Endothelial cell of umbilical vein (primary cell): ENCODE results near the gene SPAG4. TPM values are rescaled to one million over a fixed set of nuclear protein-coding genes. Genes with fewer than 3 reads are reported as not detected.

Experiments
- BruUV-seq: library from RNA; stranded (reverse); fragments of 400-500 nt; replicated peaks from 2 replicates; lab custom pipeline; 2021; lab: Mats Ljungman, UMichigan
- CTCF ChIA-PET: fragments of 300-600, 350-600 bp; sonication (Branson Sonifier 250); formaldehyde crosslinking; loops from one replicate; lab custom pipeline; 2021; ENCODE audit warnings: antibody characterized with exemption, inconsistent platforms; lab: Charles Lee
- POLR2A ChIA-PET: fragments of 300-600, 350-600 bp; sonication (Branson Sonifier 250); formaldehyde crosslinking; loops from one replicate; lab custom pipeline; 2021; ENCODE audit warnings: antibody characterized with exemption, inconsistent platforms; lab: Charles Lee
- DNase-seq: peaks from one replicate; pipeline ENCODE4 v3.0.0-alpha.2; 2011; ENCODE audit warnings: low read depth, low spot score
- FAIRE-seq: peaks from 2 replicates; lab custom pipeline; 2011; peaks lifted over from hg19 to GRCh38; lab: Jason Lieb, UNC
- H2AFZ ChIP-seq: 2 replicates; pipeline ENCODE4 v1.6.0; 2012; ENCODE audit warnings: low read depth, low read length, control low read depth, inconsistent platforms
- H3K27ac ChIP-seq: 2 replicates; pipeline ENCODE4 v1.5.1; 2011; ENCODE audit warnings: low read depth, mild to moderate bottlenecking, control low read depth, low read length, moderate library complexity; ENCODE audit not compliant: insufficient read depth
- H3K27me3 ChIP-seq, 2 experiments: 2 replicates each; pipeline versions ENCODE4 v1.6.0 to v1.6.1; 2011; ENCODE audit warnings: low read length in 2 of 2, mixed read lengths in 1 of 2; ENCODE audit not compliant: control insufficient read depth in 2 of 2, insufficient read depth in 2 of 2
- H3K36me3 ChIP-seq, 2 experiments: 2 replicates in 1 of 2; 3 replicates in 1 of 2; pipeline ENCODE4 v1.5.1; 2011; ENCODE audit warnings: low read length in 2 of 2, mild to moderate bottlenecking in 1 of 2, moderate library complexity in 1 of 2; ENCODE audit not compliant: control insufficient read depth in 2 of 2, insufficient read depth in 2 of 2; ENCODE audit errors: extremely low read depth in 1 of 2
- H3K4me1 ChIP-seq: 3 replicates; pipeline ENCODE4 v1.5.1; 2011; ENCODE audit warnings: mild to moderate bottlenecking, low read length; ENCODE audit not compliant: control insufficient read depth, insufficient read depth; ENCODE audit errors: extremely low read depth
- H3K4me2 ChIP-seq: 2 replicates; pipeline ENCODE4 v1.6.1; 2011; ENCODE audit warnings: low read length, control low read depth, mixed read lengths; ENCODE audit not compliant: insufficient read depth
- H3K4me3 ChIP-seq, 3 experiments: fragments of 200-600 bp in 1 of 3; sonication (generic), shearing (Covaris generic) in 1 of 3; replicated peaks in 1 of 3; 2 replicates each; pipeline ENCODE4 v1.5.1; 2011 to 2016; ENCODE audit warnings: control low read depth in 3 of 3, low read length in 3 of 3, mild to moderate bottlenecking in 2 of 3, inconsistent platforms in 1 of 3, low read depth in 1 of 3, moderate library complexity in 1 of 3; ENCODE audit not compliant: insufficient read depth in 1 of 3
- H3K79me2 ChIP-seq: 2 replicates; pipeline ENCODE4 v1.6.0; 2012; ENCODE audit warnings: low read length, inconsistent platforms; ENCODE audit not compliant: control insufficient read depth, insufficient read depth
- H3K9ac ChIP-seq: replicated peaks from 2 replicates; pipeline ENCODE3; 2011; ENCODE audit warnings: low read length, control low read depth; ENCODE audit not compliant: insufficient read depth; ENCODE audit errors: extremely low read depth
- H3K9me1 ChIP-seq: replicated peaks from 3 replicates; pipeline ENCODE4 v1.6.0; 2011; ENCODE audit warnings: mild to moderate bottlenecking, low read length; ENCODE audit not compliant: control insufficient read depth, insufficient read depth; ENCODE audit errors: extremely low read depth
- H3K9me3 ChIP-seq: replicated peaks from 2 replicates; pipeline ENCODE4 v1.5.1; 2012; ENCODE audit warnings: low read length, inconsistent platforms; ENCODE audit not compliant: control insufficient read depth, insufficient read depth
- H4K20me1 ChIP-seq: replicated peaks from 2 replicates; pipeline ENCODE3; 2011; ENCODE audit warnings: mild to moderate bottlenecking, low read length; ENCODE audit not compliant: control insufficient read depth, insufficient read depth; ENCODE audit errors: extremely low read depth
- EZH2 ChIP-seq: IDR thresholded peaks from 2 replicates; pipeline ENCODE4 v1.6.1; 2012; ENCODE audit warnings: borderline replicate concordance, low read depth, mild to moderate bottlenecking, moderate library complexity, low read length, inconsistent platforms; ENCODE audit not compliant: severe bottlenecking
- FOS ChIP-seq: IDR thresholded peaks from 2 replicates; pipeline ENCODE4 v1.6.1; 2011; ENCODE audit warnings: mild to moderate bottlenecking, low read length, moderate library complexity, borderline replicate concordance; ENCODE audit not compliant: insufficient read depth
- GATA2 ChIP-seq: IDR thresholded peaks from 2 replicates; pipeline ENCODE4 v1.7.0; 2011; ENCODE audit warnings: low read depth, mild to moderate bottlenecking, moderate library complexity, mixed read lengths, low read length; ENCODE audit not compliant: insufficient read length, insufficient read depth
- JUN ChIP-seq: IDR thresholded peaks from 2 replicates; pipeline ENCODE4 v1.6.1; 2011; ENCODE audit warnings: borderline replicate concordance, low read depth; ENCODE audit not compliant: insufficient read length, insufficient read depth
- MYC ChIP-seq: IDR thresholded peaks from one replicate; pipeline ENCODE4 v1.6.1; 2011; ENCODE audit warnings: mild to moderate bottlenecking, low read depth, low read length
- POLR2A ChIP-seq: IDR thresholded peaks from 2 replicates; pipeline ENCODE4 v1.6.1; 2012; ENCODE audit warnings: low read depth, mild to moderate bottlenecking, control low read depth, low read length
- POLR2AphosphoS5 ChIP-seq: IDR thresholded peaks from 2 replicates; pipeline ENCODE4 v1.6.1; 2012; ENCODE audit warnings: low read depth, mild to moderate bottlenecking, control low read depth, low read length, moderate library complexity; ENCODE audit not compliant: insufficient read depth
- dilution Hi-C: fragments of 300-500 bp; cut with MboI; formaldehyde crosslinking; loops from one replicate; pipeline ENCODE4 v1.15.0; 2019; ENCODE audit warnings: low sequenced_read_pairs; ENCODE audit not compliant: extremely low pct_ligation_motif_present
- intact Hi-C: fragments of 100-400 bp; cut with micrococcal nuclease; formaldehyde crosslinking; loops from one replicate; pipeline ENCODE4 v1.10.0; 2022
- polyA plus RNA-seq, 4 experiments: library from polyadenylated mRNA; depleted of rRNA in 3 of 4; stranded (reverse) in 3 of 4; unstranded in 1 of 4; fragments of >200 nt; gene quantifications; 2 replicates each; pipeline versions ENCODE4 v1.2.1 to v1.2.3, GENCODE V29; 2011 to 2012; ENCODE audit warnings: missing spikeins in 1 of 4
- total RNA-seq: library from RNA; stranded (reverse); gene quantifications from 2 replicates; pipeline ENCODE4 v1.2.3, GENCODE V29; 2021
- TF ChIP-seq, protein P1 (sequence below): IDR thresholded peaks from 2 replicates; pipeline ENCODE4 v1.6.1; 2011; ENCODE audit not compliant: insufficient read depth, insufficient read length
- TF ChIP-seq, protein P2 (sequence below), 2 donors: IDR thresholded peaks; 1 replicate in 1 of 2; 2 replicates in 1 of 2; pipeline ENCODE4 v1.5.1; 2011; ENCODE audit warnings: low read length in 2 of 2, mild to moderate bottlenecking in 2 of 2, moderate library complexity in 2 of 2, control low read depth in 1 of 2, inconsistent platforms in 1 of 2, low read depth in 1 of 2; ENCODE audit not compliant: insufficient read depth in 1 of 2; ENCODE audit errors: extremely low read depth in 1 of 2

Gene SPAG4
- total and polyA plus RNA-seq, 2 donors (not counting 3 experiments of a cell fraction or from before 2014, with no cell fraction given), result 3.7 to 9.5 TPM

DNA sequence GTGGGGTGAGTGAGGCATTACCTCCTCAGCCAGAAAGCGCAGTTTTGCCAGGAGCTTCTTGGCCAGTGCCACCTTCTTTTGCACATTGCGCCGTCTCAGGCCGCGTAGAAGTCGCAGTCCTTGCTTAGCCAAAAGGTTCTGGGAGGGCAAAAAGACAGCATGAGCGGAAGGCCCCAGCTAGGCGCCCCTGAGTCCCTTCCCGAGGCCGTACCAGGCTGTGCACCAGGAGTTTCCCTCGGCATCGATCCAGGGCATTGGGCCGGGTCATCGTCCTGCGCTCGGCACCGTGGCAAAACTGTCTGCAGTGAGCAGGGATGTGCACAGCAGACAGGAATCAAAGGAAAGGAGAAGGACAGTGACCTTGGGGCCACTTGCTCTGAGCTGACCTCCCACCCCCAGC, 20.2 kb upstream of the SPAG4 start:
- Histone ChIP-seq H2AFZ (no peak overlapping the region), H3K27me3 (peaks cover 6 to 13% of the 10 kb centered on the region in 2 experiments), H3K9me3 (no peaks in the 10 kb centered on the region), H3K4me3 (no peak overlapping the region), H3K9ac (no peak overlapping the region), H3K9me1 (no peaks in the 10 kb centered on the region), H3K4me1 (no peaks in the 10 kb centered on the region), H3K4me2 (no peak overlapping the region), H3K36me3 (no peaks in the 10 kb centered on the region), H3K27ac (no peak overlapping the region), H4K20me1 (no peaks in the 10 kb centered on the region), H3K79me2 (no peaks in the 10 kb centered on the region)
- ChIA-PET POLR2A (interaction anchor here (1.2 kb wide), 1 partner anchor 20 kb away, joined by 5 read pairs; the partner anchor contains the start of gene SPAG4), CTCF (interaction anchor here (1.3 to 1.6 kb wide), 4 partner anchors 9 to 23 kb away, joined by 3 to 7 read pairs (median 4); partner anchors contain the start of gene SPAG4)
- dilution Hi-C loops (no loop called here), intact Hi-C loops (no loop called here)
- FAIRE-seq (no peak), DNase-seq (no peak)
- no peak for TF ChIP-seq GATA2
- TF ChIP-seq JUN, result no peak
- no peak for TF ChIP-seq FOS
- no peak for TF ChIP-seq EZH2
- TF ChIP-seq POLR2AphosphoS5, result no peak
- TF ChIP-seq POLR2A, result no peak
- no peak for TF ChIP-seq MYC
- TF ChIP-seq, protein P1, sequence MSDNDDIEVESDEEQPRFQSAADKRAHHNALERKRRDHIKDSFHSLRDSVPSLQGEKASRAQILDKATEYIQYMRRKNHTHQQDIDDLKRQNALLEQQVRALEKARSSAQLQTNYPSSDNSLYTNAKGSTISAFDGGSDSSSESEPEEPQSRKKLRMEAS, result no peak
- TF ChIP-seq, protein P2, sequence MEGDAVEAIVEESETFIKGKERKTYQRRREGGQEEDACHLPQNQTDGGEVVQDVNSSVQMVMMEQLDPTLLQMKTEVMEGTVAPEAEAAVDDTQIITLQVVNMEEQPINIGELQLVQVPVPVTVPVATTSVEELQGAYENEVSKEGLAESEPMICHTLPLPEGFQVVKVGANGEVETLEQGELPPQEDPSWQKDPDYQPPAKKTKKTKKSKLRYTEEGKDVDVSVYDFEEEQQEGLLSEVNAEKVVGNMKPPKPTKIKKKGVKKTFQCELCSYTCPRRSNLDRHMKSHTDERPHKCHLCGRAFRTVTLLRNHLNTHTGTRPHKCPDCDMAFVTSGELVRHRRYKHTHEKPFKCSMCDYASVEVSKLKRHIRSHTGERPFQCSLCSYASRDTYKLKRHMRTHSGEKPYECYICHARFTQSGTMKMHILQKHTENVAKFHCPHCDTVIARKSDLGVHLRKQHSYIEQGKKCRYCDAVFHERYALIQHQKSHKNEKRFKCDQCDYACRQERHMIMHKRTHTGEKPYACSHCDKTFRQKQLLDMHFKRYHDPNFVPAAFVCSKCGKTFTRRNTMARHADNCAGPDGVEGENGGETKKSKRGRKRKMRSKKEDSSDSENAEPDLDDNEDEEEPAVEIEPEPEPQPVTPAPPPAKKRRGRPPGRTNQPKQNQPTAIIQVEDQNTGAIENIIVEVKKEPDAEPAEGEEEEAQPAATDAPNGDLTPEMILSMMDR (IDR thresholded peaks at IDR 0.05; ENCODE audit: extremely low read depth in 1 of 2, insufficient read depth in 1 of 2, low read depth in 1 of 2, low read length in 2 of 2), result no peak
- BruUV-seq, result no TSS peak
